ENCODE measurements around the gene PPP1R16B.

The PPP1R16B gene

DNA sequence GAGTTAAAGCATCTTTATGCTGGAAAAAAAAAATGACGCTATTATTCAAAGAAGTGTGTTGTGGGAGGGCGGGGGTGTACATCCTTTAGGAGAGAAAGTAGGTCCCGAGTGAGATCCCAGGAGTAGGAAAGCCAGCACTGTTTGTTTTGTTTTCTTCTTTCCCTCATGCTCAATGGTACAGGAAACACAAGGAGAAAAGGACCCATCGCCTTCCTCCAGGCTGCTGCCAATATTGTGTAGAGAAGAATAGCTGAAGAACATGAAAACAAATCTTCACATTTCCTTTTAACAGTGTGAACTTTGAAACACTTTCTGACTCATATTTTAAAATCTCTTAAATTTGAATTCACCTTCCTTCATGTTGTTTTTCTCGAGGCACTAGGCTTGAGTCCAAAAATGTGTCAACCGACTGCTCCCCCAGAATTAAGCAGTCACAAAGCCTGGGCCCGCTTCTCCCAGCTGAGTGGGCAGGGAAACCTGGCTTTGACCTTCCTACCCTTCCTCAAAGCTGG lies 22.3 kb downstream of the PPP1R16B start:
- H3K36me3 ChIP-seq (ENCODE audit: control insufficient read depth in 2 of 2, insufficient read depth in 2 of 2, low read length in 2 of 2) = no peaks in the 10 kb centered on the region
- no peak overlapping the region for H3K9ac ChIP-seq (ENCODE audit: low read length in 2 of 2)
- no peak overlapping the region for H3K4me3 ChIP-seq (ENCODE audit: low read length in 2 of 2)
- no peaks in the 10 kb centered on the region for H3K4me1 ChIP-seq (ENCODE audit: control insufficient read depth, insufficient read depth, low read length)
- no peaks in the 10 kb centered on the region for H3K9me3 ChIP-seq (ENCODE audit: control insufficient read depth in 2 of 2, low read length in 2 of 2)
- no peak overlapping the region for H3K27ac ChIP-seq (ENCODE audit: low read length)
- H3K27me3 ChIP-seq (ENCODE audit: control insufficient read depth in 1 of 2, insufficient read depth in 2 of 2, low read length in 2 of 2) = peaks cover 0 to 2% of the 10 kb centered on the region in 2 donors

DNA sequence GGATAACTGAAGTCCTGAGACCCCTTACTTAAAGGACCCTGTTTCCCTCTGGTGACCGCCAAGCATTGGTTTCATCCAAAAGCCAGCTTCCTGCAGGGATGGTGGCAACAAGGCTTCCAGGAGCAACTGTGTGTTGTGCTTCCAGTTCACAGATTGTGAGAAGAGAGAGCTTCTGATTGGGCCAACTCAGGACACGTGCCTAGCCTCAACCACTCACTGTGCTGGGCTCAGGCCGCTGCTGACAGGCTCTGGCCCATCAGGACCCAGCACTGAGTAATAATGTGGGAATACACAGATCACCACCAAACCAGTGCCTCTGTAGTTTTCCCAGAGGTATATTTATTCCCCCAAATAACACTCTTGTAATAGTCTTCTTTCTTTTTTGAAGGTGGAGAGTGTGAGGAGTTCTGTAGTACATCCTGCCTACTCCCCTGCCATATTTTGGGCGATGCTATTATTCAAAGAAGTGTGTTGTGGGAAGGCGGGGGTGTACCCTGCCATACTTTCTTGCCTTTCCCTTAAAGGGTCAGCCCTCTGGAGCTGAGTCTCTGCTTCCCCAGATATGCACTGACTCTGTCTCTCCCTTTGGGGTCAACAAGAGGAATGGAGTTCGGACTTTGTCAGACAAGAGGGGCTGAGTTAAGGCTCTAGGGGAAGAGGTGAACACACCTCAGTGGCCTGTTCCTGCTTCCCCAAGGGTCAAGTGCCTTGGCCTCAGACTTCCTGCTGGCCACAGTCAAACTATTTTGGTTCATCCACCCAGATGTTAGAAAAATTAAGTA lies 23.2 kb downstream of the PPP1R16B start:
- Histone ChIP-seq H3K27me3 (ENCODE audit: control insufficient read depth in 1 of 2, insufficient read depth in 2 of 2, low read length in 2 of 2) (peaks cover 0 to 2% of the 10 kb centered on the region in 2 donors), H3K4me3 (ENCODE audit: low read length in 2 of 2) (no peak overlapping the region), H3K4me1 (ENCODE audit: control insufficient read depth, insufficient read depth, low read length) (no peaks in the 10 kb centered on the region), H3K36me3 (ENCODE audit: control insufficient read depth in 2 of 2, insufficient read depth in 2 of 2, low read length in 2 of 2) (no peaks in the 10 kb centered on the region), H3K9ac (ENCODE audit: low read length in 2 of 2) (no peak overlapping the region), H3K9me3 (ENCODE audit: control insufficient read depth in 2 of 2, low read length in 2 of 2) (no peaks in the 10 kb centered on the region), H3K27ac (ENCODE audit: low read length) (no peak overlapping the region)

DNA sequence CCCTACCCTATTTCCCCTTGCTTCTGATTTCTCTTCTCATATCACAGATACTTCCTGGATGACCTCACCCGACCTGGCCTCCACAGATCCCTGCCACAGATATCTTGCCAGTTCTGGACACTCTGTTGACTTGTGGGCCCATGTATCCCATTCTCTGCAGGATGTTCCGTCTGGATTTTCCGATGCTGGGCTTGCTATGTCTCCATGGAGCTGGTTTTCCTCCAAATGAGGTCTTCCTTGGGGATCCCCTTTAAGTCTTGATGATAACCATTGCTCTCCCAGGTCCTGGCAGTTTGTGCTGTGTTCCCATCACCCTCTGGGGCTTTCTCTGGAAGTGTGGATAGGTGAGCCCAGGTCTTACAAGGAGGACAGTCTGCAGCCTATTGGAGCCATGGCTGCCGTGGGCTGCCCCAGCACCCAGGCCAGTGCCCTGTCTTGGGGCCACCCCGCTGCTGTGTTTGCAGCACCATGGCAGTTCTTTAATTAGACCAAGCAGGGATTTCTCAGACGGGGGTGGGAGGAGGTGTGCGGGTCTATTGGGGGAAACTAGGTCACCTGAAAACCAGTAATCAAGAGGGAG lies 23.9 kb downstream of the PPP1R16B start:
- no peaks in the 10 kb centered on the region for H3K9me3 ChIP-seq (ENCODE audit: control insufficient read depth in 2 of 2, low read length in 2 of 2)
- no peak overlapping the region for H3K4me3 ChIP-seq (ENCODE audit: low read length in 2 of 2)
- H3K4me1 ChIP-seq (ENCODE audit: control insufficient read depth, insufficient read depth, low read length) = no peaks in the 10 kb centered on the region
- no peaks in the 10 kb centered on the region for H3K36me3 ChIP-seq (ENCODE audit: control insufficient read depth in 2 of 2, insufficient read depth in 2 of 2, low read length in 2 of 2)
- peaks cover 0 to 2% of the 10 kb centered on the region in 2 donors for H3K27me3 ChIP-seq (ENCODE audit: control insufficient read depth in 1 of 2, insufficient read depth in 2 of 2, low read length in 2 of 2)
- no peak overlapping the region for H3K27ac ChIP-seq (ENCODE audit: low read length)
- no peak overlapping the region for H3K9ac ChIP-seq (ENCODE audit: low read length in 2 of 2)

DNA sequence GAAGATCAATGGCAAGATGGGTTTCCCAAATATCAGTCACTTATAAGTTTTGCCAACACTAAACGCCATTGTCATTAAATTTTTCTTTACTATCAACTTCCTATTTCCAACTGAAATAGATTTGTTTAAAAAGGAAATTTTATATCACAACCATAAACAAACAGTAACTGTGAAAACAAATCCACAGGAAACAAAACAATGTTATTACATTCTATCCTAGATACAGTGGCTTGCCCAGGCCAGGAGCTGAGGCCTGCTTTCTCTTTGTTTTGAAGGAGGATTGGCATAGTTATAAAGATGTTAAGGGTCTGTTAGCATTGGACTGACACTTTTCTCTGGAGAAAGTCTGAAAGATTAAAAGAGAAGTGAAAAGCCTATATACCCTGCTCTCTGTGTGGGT lies 24.9 kb downstream of the PPP1R16B start:
- Histone ChIP-seq H3K36me3 (ENCODE audit: control insufficient read depth in 2 of 2, insufficient read depth in 2 of 2, low read length in 2 of 2) (no peaks in the 10 kb centered on the region), H3K27ac (ENCODE audit: low read length) (no peak overlapping the region), H3K9ac (ENCODE audit: low read length in 2 of 2) (no peak overlapping the region), H3K9me3 (ENCODE audit: control insufficient read depth in 2 of 2, low read length in 2 of 2) (no peaks in the 10 kb centered on the region), H3K27me3 (ENCODE audit: control insufficient read depth in 1 of 2, insufficient read depth in 2 of 2, low read length in 2 of 2) (peaks cover 0 to 2% of the 10 kb centered on the region in 2 donors), H3K4me3 (ENCODE audit: low read length in 2 of 2) (no peak overlapping the region), H3K4me1 (ENCODE audit: control insufficient read depth, insufficient read depth, low read length) (no peaks in the 10 kb centered on the region)

DNA sequence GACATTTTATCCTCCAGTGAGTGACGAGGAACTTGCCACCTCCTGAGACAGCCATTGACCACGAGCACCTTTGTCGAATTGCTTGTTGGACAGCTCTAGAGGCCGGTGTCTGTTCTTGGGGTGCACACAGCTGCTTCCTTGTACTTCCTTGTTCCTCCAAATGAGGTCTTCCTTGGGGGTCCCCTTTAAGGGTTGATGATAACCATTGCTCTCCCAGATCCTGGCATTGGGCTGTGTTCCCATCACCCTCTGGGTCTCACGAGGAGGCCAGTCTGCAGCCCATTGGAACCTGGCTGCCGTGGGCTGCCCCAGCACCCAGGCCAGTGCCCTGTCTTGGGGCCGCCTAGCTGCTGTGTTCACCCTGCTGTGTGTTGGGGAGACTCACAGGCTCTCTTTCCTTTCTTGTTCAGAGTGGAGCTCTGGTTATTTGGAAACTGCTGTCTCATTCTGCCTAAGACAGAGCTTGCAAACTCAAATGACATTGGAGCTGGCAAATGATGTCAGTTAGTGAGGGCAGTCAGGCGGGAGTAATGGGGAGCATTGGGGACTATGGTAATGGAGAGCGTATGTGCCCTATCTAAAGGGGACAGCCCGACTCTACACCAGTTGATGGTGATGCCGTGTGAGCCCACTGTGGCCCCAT lies 25.7 kb downstream of the PPP1R16B start:
- Histone ChIP-seq H3K27ac (ENCODE audit: low read length) (no peak overlapping the region), H3K4me3 (ENCODE audit: low read length in 2 of 2) (no peak overlapping the region), H3K9ac (ENCODE audit: low read length in 2 of 2) (no peak overlapping the region), H3K27me3 (ENCODE audit: control insufficient read depth in 1 of 2, insufficient read depth in 2 of 2, low read length in 2 of 2) (peaks cover 0 to under 1% of the 10 kb centered on the region in 2 donors), H3K9me3 (ENCODE audit: control insufficient read depth in 2 of 2, low read length in 2 of 2) (no peaks in the 10 kb centered on the region), H3K36me3 (ENCODE audit: control insufficient read depth in 2 of 2, insufficient read depth in 2 of 2, low read length in 2 of 2) (no peaks in the 10 kb centered on the region), H3K4me1 (ENCODE audit: control insufficient read depth, insufficient read depth, low read length) (no peaks in the 10 kb centered on the region)

DNA sequence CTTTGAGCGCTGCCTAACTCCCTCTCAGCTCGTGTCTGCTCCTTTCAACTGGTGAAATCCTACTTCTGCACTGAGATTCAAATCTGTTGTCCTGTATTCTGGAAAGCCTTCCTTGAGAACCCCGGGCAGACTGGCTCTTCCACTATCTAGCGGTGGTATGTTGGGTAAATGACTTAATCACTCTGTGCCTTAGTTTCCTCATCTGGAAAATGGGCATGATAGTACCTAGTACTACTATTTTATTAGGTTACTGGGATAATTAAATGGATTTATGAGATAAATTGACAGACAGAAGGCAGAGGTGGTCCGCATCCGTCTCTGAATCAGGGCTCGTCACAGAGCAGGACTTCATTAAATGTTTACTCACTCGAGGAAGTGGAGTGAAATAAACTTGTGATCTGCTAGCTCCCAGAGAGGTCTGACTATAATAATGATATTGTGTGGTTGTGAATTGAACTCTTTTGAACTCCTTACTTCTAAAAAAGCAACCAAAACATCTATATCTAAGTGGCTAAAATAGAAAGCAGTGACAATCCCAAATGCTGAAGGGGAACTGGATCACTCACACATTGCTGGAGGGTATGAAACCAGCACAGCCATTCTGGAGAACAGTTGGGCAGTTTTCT lies 26.6 kb downstream of the PPP1R16B start:
- no peak overlapping the region for H3K4me3 ChIP-seq (ENCODE audit: low read length in 2 of 2)
- H3K27me3 ChIP-seq (ENCODE audit: control insufficient read depth in 1 of 2, insufficient read depth in 2 of 2, low read length in 2 of 2) = no peaks in the 10 kb centered on the region
- no peak overlapping the region for H3K9ac ChIP-seq (ENCODE audit: low read length in 2 of 2)
- H3K27ac ChIP-seq (ENCODE audit: low read length) = no peak overlapping the region
- H3K9me3 ChIP-seq (ENCODE audit: control insufficient read depth in 2 of 2, low read length in 2 of 2) = no peaks in the 10 kb centered on the region
- no peaks in the 10 kb centered on the region for H3K36me3 ChIP-seq (ENCODE audit: control insufficient read depth in 2 of 2, insufficient read depth in 2 of 2, low read length in 2 of 2)
- H3K4me1 ChIP-seq (ENCODE audit: control insufficient read depth, insufficient read depth, low read length) = no peaks in the 10 kb centered on the region

DNA sequence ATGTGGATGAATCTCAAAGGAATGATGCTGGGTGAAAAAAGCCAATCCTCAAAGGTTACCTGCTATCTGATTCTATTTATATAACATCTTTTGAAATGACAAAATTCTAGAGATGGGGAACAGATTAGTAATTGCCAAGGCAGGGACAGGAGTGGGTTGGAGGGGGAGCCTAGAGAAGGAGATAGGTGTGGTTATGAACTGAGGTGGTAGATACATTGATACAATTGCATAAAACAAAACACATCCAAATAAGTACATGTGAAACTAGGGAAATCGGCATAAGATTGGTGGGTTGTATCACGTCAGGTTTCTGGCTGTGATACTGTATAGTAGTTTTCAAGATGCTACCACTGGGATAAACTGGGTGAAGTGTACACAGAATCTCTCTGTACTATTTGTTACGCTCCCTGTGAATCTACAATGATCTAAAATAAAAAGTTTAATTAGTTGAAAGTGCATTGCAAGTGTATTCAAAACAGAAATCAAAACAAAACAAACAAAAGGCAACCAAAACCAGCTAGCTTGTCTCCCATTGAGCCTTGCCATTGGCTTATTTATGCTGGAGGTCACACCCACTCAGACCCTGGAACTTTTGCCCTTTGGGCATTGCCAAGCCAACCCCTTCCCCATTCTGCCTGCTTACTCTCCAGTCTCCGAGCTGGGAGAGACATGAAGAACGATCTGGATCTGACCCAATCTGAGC lies 27.8 kb downstream of the PPP1R16B start:
- Histone ChIP-seq H3K9me3 (ENCODE audit: control insufficient read depth in 2 of 2, low read length in 2 of 2) (no peaks in the 10 kb centered on the region), H3K9ac (ENCODE audit: low read length in 2 of 2) (no peak overlapping the region), H3K27ac (ENCODE audit: low read length) (no peak overlapping the region), H3K4me3 (ENCODE audit: low read length in 2 of 2) (no peak overlapping the region), H3K36me3 (ENCODE audit: control insufficient read depth in 2 of 2, insufficient read depth in 2 of 2, low read length in 2 of 2) (no peaks in the 10 kb centered on the region), H3K27me3 (ENCODE audit: control insufficient read depth in 1 of 2, insufficient read depth in 2 of 2, low read length in 2 of 2) (no peaks in the 10 kb centered on the region), H3K4me1 (ENCODE audit: control insufficient read depth, insufficient read depth, low read length) (no peaks in the 10 kb centered on the region)

DNA sequence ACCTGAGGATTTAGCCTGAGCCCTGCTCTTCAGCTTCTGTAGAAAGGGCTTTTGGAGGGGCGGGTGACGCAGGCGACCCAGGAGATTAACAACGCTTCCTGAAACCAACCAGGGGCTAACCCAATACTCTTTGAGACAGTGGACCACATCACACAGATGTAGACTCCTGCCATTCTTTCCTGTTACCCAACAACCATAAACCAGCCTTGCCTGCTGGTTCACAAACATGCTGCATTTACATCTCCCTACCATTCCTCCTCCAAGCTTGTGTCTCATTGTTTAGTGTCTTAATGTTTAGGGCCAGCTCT lies 28.3 kb downstream of the PPP1R16B start:
- Histone ChIP-seq H3K4me3 (ENCODE audit: low read length in 2 of 2) (no peak overlapping the region), H3K36me3 (ENCODE audit: control insufficient read depth in 2 of 2, insufficient read depth in 2 of 2, low read length in 2 of 2) (no peaks in the 10 kb centered on the region), H3K4me1 (ENCODE audit: control insufficient read depth, insufficient read depth, low read length) (no peaks in the 10 kb centered on the region), H3K9me3 (ENCODE audit: control insufficient read depth in 2 of 2, low read length in 2 of 2) (no peaks in the 10 kb centered on the region), H3K27ac (ENCODE audit: low read length) (no peak overlapping the region), H3K9ac (ENCODE audit: low read length in 2 of 2) (no peak overlapping the region), H3K27me3 (ENCODE audit: control insufficient read depth in 1 of 2, insufficient read depth in 2 of 2, low read length in 2 of 2) (no peaks in the 10 kb centered on the region)

DNA sequence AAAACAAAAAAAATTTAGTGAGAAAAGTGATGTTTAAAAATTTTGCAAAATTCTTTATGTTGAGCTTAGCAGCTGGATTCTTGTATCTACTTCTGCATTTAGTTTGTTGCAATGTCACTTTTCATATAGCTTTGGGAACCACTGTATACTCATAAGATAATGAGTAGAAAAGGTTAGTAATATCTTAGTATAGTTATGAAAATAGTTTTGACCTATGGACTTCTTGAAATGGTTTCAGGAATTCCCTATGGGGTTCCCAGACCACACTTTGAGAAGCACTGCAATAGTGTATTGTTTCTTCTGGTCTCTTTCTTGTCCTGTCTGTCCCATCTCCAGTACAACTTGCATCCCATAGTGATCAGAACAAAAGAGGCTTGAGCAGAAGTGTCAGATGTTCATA lies 29.4 kb downstream of the PPP1R16B start:
- Histone ChIP-seq H3K36me3 (ENCODE audit: control insufficient read depth in 2 of 2, insufficient read depth in 2 of 2, low read length in 2 of 2) (no peaks in the 10 kb centered on the region), H3K9ac (ENCODE audit: low read length in 2 of 2) (no peak overlapping the region), H3K27ac (ENCODE audit: low read length) (no peak overlapping the region), H3K4me1 (ENCODE audit: control insufficient read depth, insufficient read depth, low read length) (no peaks in the 10 kb centered on the region), H3K9me3 (ENCODE audit: control insufficient read depth in 2 of 2, low read length in 2 of 2) (no peaks in the 10 kb centered on the region), H3K4me3 (ENCODE audit: low read length in 2 of 2) (no peak overlapping the region), H3K27me3 (ENCODE audit: control insufficient read depth in 1 of 2, insufficient read depth in 2 of 2, low read length in 2 of 2) (no peaks in the 10 kb centered on the region)

DNA sequence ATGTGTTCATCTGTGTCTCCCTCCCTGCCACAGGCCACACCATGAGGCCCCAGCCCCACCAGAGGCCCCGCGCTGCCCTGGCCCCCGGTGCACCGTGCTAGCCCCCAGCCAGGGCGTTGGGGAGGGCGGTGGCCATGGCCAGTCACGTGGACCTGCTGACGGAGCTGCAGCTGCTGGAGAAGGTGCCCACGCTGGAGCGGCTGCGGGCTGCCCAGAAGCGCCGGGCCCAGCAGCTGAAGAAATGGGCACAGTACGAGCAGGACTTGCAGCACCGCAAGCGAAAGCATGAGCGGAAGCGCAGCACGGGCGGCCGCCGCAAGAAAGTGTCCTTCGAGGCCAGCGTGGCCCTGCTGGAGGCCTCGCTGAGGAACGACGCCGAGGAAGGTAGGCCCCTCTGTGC lies 30.3 kb downstream of the PPP1R16B start:
- Histone ChIP-seq H3K36me3 (ENCODE audit: control insufficient read depth in 2 of 2, insufficient read depth in 2 of 2, low read length in 2 of 2) (no peaks in the 10 kb centered on the region), H3K9ac (ENCODE audit: low read length in 2 of 2) (no peak overlapping the region), H3K4me3 (ENCODE audit: low read length in 2 of 2) (no peak overlapping the region), H3K27ac (ENCODE audit: low read length) (no peak overlapping the region), H3K9me3 (ENCODE audit: control insufficient read depth in 2 of 2, low read length in 2 of 2) (no peaks in the 10 kb centered on the region), H3K4me1 (ENCODE audit: control insufficient read depth, insufficient read depth, low read length) (no peaks in the 10 kb centered on the region), H3K27me3 (ENCODE audit: control insufficient read depth in 1 of 2, insufficient read depth in 2 of 2, low read length in 2 of 2) (peaks cover 0 to 2% of the 10 kb centered on the region in 2 donors)

Measured in stomach smooth muscle (tissue), 2 donors.